Lower leg skin (tissue), 3 donors: ENCODE results near the gene KDELR3.

Source experiments
- POLR2A ChIP-seq, 2 donors: fragments of 450-650 bp; IDR thresholded peaks; one replicate each; pipeline ENCODE4 v1.6.1; 2016 to 2017; ENCODE audit warnings: antibody characterized with exemption in 2 of 2, mild to moderate bottlenecking in 1 of 2, moderate library complexity in 1 of 2
- TF ChIP-seq, protein P1 (sequence below), 3 donors: fragments of 450-650 bp; IDR thresholded peaks; one replicate each; pipeline ENCODE4 v1.5.1; 2016; ENCODE audit warnings: antibody characterized with exemption in 3 of 3, mild to moderate bottlenecking in 3 of 3, moderate library complexity in 2 of 3

DNA sequence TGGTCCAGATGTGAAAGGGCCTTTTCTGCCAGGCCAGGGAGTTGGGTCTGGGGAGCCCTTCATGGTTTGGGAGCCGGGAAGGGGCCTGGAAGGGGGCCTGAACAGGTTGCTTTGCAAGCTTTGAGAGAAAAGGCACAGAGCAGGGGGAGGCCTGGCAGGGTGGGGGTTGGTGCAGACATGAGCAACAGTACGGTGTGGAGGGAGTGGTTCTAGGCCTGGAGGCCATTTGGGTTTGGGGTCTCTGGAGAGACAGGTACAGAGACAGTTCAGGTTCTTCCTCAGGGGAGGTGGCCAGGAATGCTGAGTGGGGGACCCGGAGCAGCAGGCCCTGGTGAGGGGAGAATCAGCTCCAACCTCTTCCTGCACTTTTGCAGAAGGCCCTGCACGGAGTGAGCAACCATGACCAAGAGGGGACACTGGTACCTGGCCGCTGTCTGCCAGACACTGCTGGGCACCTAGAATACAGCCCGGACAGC, 1.4 kb downstream of the KDELR3 start:
- TF ChIP-seq, protein P1, sequence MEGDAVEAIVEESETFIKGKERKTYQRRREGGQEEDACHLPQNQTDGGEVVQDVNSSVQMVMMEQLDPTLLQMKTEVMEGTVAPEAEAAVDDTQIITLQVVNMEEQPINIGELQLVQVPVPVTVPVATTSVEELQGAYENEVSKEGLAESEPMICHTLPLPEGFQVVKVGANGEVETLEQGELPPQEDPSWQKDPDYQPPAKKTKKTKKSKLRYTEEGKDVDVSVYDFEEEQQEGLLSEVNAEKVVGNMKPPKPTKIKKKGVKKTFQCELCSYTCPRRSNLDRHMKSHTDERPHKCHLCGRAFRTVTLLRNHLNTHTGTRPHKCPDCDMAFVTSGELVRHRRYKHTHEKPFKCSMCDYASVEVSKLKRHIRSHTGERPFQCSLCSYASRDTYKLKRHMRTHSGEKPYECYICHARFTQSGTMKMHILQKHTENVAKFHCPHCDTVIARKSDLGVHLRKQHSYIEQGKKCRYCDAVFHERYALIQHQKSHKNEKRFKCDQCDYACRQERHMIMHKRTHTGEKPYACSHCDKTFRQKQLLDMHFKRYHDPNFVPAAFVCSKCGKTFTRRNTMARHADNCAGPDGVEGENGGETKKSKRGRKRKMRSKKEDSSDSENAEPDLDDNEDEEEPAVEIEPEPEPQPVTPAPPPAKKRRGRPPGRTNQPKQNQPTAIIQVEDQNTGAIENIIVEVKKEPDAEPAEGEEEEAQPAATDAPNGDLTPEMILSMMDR (IDR thresholded peaks at IDR 0.05), result no peak
- no peak for TF ChIP-seq POLR2A (IDR thresholded peaks at IDR 0.05)
